ENCODE data around the gene PARG.
"Not testable (repeated sequence)": the region's sequence is repeated elsewhere in the genome, so short reads cannot be mapped to it uniquely, and the experiment has no call there.

Gene PARG

GRCh38 chr10:49941447-49942338 is at the start of gene PARG, which contains the start of gene TIMM23B:
TSS of gene PARG (minus strand) at chr10:49942027. CDS start at chr10:49941725, 302 bp downstream.
TSS of gene TIMM23B (plus strand) at chr10:49942053. CDS start at chr10:49942195, 142 bp downstream.
- DNase-seq (ENCODE audit: low read depth in 2 of 2), result peak; percentile 49 to 55

- not testable (repeated sequence) for DNase-seq (ENCODE audit: low read depth in 2 of 2)
Observed at GRCh38 chr10:49988376-49988775, 46.5 kb upstream of the PARG start, which contains the start of gene AGAP6. TSS of gene AGAP6 (plus strand) at chr10:49988406. CDS start at chr10:49988716, 310 bp downstream.

DNA sequence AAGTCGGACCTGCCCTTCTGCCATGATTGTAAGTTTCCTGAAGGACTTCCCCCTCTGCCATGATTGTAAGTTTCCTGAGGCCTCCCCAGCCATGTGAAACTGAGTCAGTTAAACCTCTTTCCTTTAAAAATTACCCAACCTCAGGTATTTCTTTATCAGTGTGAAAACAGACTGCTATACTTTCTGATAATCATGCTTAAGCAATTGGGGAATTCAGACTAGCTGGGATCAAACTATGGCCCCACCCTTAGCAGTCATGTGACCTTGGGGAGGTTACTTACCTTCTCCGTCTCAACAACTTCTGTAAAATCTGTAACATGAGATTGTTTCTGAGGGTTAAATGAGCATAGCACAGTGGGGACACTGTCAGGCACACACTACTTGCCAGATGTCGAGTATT is 45.4 kb upstream of the PARG start:
- not testable (repeated sequence) for DNase-seq (ENCODE audit: low read depth in 2 of 2)

DNA sequence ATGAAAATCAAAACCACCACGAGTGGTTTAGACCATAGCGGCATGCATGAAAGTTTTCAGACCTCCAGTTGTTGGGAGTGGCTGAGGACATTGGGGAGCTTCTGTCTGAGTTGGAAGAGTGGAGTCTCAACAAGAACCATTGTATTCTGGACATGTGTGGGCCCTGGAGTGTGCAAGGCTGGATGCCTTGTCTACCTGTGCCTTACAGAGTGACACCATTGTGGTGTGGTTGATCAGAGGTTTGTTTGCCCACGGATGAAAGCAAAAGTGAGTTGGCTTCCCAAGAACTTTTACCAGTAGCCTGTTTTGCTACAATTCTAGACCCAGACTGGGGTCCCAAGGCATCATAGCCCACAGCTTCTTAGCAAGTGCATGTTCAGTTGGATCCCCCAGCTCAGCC is 35.9 kb upstream of the PARG start:
- not testable (repeated sequence) for DNase-seq (ENCODE audit: low read depth in 2 of 2)

GRCh38 chr10:49972094-49972493 is 30.3 kb upstream of the PARG start:
- DNase-seq (ENCODE audit: low read depth in 2 of 2), result not testable (repeated sequence)

DNA sequence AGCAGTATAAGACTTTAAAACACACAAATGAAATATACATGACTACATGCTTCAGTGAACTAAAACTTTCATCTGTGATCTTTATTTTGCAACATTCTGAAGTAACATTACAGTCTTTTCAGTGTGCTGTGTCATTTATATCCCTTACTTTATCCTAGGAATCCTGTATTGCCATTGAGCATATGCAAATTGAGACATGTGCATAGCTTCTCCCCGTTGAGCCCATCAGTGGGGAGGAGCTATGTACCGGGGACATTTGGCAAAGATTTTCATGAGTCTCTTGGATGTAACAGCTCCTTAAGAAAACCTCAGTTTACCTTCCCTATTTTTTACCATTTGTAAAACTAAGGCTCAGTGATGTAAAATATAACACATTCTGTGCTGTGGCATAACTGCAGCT is 29.6 kb upstream of the PARG start:
- not testable (repeated sequence) for DNase-seq (ENCODE audit: low read depth in 2 of 2)

- DNase-seq (ENCODE audit: low read depth in 2 of 2), result not testable (repeated sequence)
Observed at GRCh38 chr10:49970331-49970857, 28.6 kb upstream of the PARG start.

DNA sequence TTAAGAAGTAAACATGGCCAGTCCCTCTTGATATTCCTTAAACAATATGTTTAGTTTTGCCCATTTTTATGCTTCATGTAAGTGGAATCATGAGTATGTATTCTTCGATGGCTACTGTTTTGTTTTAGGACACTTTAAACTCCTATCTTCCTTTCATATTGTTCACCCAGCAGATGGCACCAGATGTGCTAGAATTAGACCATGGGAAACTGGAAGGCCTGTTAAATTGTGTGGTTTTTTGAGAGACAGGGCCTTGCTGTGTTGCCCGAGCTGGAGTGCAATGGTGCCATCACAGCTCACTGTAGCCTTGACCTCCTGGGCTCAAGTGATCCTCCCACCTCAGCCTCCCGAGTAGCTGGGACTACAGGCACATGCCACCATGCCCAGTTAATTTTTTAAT is 11.3 kb upstream of the PARG start:
- not testable (repeated sequence) for DNase-seq (ENCODE audit: low read depth in 2 of 2)

DNA sequence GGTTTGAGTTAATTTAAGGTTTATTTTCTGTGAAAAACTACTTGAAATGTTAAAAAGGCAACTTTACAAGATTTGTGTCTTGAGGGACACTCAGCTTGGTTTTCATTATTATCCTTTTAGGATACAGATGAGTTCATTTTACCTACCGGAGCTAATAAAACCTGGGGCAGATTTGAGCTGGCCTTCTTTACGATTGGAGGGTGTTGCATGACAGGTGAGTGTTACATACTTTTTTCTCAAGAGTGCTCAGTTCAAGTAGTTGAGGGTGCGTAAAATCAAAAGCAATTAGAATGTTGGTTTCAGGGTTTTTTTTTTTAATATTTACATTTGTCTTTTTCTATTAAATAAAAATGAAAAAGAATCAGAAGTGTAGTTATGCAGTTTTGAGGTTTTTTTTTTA is 10.2 kb upstream of the PARG start:
- not testable (repeated sequence) for DNase-seq (ENCODE audit: low read depth in 2 of 2)

GRCh38 chr10:49948737-49949136 is 6.9 kb upstream of the PARG start:
- DNase-seq (ENCODE audit: low read depth in 2 of 2), result not testable (repeated sequence)

- not testable (repeated sequence) for DNase-seq (ENCODE audit: low read depth in 2 of 2)
Observed at GRCh38 chr10:49948142-49948541, 6.3 kb upstream of the PARG start.

GRCh38 chr10:49943607-49944006 is 1.8 kb upstream of the PARG start:
- DNase-seq (ENCODE audit: low read depth in 2 of 2), result not testable (repeated sequence)

- DNase-seq (ENCODE audit: low read depth in 2 of 2), result not testable (repeated sequence)
Observed at GRCh38 chr10:49942339-49942705, 495 bp upstream of the PARG start.

GRCh38 chr10:49931959-49932728 is 9.7 kb downstream of the PARG start:
- DNase-seq (ENCODE audit: low read depth in 2 of 2), result not testable (repeated sequence)

DNA sequence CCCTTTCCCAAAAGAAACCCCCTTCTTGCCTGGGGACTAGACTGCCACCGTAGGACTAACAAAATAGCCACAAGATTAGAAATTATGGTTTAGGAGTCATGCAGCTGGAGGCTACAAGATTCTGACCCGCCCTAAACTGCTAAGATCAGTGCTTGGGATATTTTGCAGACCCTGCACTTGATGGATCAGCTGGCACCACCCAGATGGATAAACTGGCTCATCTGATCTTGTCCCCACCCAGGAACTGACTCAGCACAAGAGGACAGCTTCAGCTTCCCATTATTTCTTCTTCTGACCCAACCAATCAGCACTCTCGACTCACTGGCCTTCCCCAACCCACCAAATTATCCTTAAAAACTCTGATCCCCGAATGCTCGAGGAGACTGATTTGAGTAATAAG is 10.6 kb downstream of the PARG start:
- not testable (repeated sequence) for DNase-seq (ENCODE audit: low read depth in 2 of 2)

DNA sequence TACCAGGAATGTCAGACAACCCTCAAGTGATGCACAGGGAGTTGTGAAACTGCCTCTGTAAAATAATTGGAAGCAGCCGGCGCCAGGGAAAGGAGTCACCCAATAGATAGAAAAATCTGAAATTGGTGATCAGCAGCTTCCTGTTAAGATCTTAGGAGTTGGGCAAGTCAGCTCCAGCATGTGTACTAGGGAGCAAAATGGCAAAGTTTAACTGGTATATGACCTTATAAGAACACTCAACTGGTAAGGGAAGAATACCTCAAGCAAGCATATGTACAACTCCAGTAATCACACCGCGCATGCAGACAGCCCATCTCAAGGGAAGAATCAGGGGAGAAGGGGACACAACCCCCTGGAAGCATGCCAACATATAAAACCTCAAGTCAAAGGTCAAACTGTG is 18.3 kb downstream of the PARG start:
- DNase-seq (ENCODE audit: low read depth in 2 of 2), result not testable (repeated sequence)

DNA sequence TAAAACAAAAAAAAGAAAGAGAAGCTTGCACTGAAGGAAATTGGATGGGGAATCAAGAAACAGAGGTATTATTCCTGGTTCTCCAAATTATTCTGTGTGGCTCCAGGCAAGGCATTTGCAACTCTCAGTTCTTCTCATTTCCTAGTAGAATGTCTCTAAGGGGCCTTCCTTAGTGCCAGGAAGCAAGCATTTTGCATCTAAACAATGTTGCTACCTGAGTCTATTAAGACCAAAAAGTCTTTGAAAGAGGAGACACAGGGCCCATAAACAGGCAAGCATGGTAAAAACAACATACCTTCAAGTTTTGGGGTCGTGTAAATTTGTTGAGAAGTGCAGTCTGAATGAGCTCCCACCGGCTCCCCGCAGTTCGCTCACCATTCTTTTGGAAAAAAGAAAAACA is 19.8 kb downstream of the PARG start:
- not testable (repeated sequence) for DNase-seq (ENCODE audit: low read depth in 2 of 2)

- not testable (repeated sequence) for DNase-seq (ENCODE audit: low read depth in 2 of 2)
Observed at GRCh38 chr10:49917927-49918326, 23.9 kb downstream of the PARG start.

GRCh38 chr10:49916451-49916850 is 25.4 kb downstream of the PARG start:
- not testable (repeated sequence) for DNase-seq (ENCODE audit: low read depth in 2 of 2)

DNA sequence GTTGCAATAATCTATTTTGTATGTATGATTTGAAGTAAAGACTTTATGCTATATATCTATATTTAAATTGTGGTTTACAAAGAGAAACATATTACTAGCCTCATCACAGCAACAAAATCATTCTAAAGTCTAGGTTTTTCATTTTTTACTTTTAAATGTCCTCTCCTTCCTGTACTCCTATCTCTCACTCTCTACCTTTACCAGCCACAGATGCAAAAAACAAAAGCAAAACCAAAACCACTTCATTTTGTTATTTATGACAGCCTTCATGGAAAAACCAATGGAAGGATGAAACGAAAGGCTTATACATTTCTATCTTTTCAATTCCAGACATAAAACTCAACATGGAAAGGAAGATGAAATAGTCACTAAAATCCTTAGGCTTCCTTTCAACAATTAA is 31.5 kb downstream of the PARG start:
- DNase-seq (ENCODE audit: low read depth in 2 of 2), result not testable (repeated sequence)

GRCh38 chr10:49908290-49909080 is 33.3 kb downstream of the PARG start:
- not testable (repeated sequence) for DNase-seq (ENCODE audit: low read depth in 2 of 2)

All from fibroblast of skin of left quadriceps (primary cell).